Superior temporal gyrus (tissue), 1 donor: ENCODE results near the gene CCL25.
"Not testable (repeated sequence)": the region's sequence is repeated elsewhere in the genome, so short reads cannot be mapped to it uniquely, and the experiment has no call there.

Source experiments
- DNase-seq: peaks from one replicate; pipeline ENCODE4 v3.0.0-alpha.2; 2016; ENCODE audit errors: extremely low spot score

Gene CCL25

DNA sequence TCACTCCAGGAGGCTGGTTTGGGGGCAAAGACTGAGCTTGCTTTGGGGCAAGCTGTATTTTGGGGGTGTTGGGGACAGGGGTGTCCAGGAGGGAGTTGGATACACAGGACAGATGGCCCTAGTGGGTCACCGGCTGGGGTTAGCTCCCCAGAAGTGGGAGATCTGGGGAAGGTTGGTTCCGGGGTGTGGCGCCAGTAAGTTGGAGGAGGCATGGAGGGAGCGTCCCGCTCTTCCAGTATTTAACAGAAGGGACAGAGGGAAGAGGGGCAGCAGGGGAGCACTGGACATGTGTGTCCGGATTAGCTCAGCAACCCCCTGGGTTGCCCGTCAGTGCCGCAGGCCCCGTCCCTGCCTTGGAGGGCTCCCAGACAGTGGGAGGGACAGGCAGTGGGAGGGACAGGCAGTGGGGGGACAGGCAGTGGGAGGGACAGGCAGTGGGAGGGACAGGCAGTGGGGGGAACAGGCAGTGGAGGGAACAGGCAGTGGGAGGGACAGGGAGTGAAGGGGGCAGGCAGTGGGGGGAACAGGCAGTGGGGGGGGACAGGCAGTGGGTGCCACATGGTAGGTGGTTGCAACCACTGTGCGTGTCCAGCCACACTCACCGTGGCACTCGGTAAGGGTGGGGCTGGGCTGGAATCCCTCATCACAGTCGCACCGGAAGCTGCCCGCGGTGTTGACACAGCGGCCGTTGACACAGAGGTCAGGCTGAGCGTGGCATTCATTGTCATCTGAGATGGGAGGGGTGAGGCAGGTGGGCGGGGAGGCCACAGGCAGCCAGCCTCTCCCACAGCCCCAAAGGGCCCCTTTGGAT is 33.2 kb downstream of the CCL25 start:
- DNase-seq, result no peak

DNA sequence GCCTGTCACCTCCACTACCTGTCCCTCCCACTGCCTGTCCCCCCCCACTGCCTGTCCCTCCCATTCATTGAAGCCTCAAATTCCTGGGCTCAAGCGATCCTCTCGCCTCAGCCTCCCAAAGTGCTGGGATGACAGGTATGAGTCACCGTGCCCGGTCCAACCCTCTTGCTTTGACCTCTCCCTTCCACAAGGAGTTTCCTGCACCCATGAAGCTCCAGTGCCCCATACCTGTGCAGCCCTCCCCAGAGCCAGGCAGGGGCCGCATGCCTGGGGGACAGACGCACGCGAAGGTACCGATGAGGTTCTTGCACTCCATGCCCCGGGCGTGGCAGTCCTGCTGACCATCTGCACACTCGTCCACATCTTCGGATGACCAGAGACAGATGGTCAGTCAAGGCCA is 34.3 kb downstream of the CCL25 start:
- DNase-seq, result no peak

DNA sequence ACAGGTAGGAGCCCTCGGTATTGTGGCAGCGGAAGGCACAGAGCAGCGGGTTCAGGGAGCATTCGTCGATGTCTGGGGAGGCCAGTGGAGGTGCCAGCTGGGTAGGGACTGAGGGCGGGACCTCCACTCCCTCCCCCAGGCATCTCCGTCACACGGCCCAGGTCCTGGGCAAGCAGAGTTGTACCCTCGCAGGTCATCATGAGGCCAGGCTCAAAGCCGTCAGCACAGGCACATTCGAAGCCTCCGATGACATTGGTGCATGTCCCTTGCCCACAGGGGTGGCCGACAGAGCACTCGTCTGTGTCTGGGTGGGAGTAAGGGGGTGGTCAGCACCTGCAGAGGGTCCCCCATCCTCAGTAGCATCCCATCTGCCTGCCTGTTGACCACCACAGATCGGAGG is 35.3 kb downstream of the CCL25 start:
- DNase-seq, result no peak

DNA sequence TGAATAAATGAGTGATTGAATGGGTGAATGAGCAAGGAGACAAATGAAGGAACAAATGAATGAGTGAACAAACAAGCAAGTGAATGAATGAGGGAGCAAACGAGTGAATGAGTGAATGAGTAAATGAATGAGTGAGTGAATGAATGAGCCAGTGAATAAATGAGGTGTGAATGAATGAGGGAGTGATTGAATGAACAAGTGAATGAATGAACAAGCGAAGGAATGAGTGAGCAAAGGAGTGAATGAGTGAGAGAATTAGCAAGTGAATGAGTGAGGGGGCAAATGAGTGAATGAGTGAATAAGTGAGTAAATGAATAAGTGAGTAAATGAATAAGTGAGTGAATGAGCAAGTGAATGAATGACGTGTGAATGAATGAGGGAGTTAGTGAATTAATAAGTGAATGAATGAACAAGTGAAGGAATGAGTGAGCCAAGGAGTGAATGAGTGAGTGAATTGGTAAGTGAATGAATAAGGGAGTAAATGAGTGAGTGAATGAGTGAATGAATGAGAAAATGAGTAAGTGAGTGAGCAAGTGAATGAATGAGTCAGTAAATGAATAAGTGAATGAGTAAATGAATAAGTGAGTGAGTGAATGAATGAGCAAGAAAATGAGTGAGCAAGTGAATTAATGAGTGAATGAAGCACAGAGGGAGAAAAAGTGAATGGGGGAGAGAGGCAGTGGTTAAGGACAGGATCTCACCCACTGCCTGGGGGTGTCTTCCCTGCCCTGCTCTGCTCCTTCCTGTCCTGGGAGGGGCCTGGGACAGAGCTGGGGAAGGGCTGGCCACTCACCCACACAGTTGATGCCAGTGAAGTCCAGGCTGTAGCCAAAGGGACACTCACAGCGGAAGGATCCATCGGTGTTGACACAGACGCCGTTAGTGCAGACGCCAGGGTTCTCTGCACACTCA is 36.4 kb downstream of the CCL25 start:
- no peak for DNase-seq

DNA sequence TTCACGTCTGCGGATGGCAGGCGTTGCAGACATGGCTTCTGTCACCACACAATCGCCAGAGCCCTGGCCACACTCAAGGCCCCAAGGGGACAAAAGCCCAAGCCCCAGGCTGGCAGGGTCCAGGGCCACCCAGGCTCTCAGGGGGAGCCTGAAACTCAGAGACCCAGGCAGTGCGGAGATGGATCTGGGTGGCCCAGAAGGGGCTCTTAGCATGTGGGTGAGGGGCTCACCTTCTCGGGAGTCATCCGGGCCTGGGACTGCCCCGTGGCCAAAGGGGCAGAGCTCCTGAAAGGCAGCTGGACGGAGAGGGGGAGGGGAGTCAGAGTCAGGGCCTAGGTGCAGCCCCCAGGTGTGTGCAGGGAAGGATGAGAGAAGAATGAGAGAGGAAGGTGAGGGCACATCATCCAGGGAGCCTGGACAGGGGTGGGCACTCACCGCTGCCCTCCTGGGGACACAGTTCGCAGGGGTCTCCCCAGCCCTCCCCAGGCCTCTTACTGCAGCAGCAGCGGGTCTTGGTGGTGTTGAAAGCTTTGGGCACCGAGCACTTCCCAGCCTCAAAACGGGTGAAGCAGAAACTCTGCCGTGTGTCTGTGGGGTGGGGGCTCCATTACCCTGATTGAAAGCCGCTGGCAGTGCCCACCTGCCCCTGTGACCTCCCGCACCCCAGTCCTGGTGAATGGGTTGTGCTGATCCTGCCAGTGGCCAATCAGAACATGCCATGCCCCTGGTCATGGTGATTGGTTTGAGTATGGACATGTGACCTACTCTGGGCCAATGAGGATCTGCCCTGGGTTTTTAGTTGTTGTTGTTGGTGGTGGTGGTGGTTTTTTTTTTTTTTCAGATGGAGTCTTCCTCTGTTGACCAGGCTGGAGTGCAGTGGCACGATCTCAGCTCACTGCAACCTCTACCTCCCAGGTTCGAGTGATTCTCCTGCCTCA is 37.4 kb downstream of the CCL25 start:
- DNase-seq, result no peak

DNA sequence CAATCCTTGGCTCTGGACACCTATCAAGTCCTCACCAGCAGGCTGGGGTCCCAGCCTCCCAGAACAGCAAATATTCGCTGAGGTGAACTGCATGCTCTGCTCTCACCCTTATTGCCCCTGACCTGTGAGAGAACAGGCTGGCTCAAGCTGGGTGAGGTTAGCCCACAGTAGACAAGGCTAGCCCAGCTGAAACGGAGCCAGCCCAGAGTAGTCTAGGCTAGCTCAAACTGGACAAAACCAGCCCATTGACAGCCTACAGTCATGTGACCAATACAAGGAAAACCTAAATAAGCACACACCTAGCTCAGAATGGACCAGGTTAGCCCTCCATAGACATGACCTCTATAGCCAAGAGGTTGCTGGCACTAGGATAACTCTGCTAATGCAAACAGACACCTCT is 38.4 kb downstream of the CCL25 start:
- no peak for DNase-seq

DNA sequence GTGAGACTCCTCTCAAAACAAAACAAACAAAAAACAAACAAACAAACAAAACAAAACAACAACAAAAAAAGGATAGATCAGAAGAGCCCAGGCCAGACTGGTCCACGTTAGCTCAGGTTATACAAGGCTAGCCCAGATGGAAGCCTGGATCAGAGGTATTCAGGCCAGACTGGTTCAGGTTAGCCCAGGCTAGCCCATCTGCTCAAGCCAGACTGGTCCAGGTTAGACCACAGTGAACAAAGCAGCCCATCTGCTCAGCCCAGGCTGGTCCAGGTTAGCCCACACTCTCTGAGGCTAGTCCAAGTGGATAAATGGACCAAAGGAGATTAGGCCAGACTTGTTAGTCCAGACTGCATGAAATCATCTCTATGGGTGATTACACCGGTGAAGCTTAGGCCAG is 41.2 kb downstream of the CCL25 start:
- DNase-seq, result no peak

DNA sequence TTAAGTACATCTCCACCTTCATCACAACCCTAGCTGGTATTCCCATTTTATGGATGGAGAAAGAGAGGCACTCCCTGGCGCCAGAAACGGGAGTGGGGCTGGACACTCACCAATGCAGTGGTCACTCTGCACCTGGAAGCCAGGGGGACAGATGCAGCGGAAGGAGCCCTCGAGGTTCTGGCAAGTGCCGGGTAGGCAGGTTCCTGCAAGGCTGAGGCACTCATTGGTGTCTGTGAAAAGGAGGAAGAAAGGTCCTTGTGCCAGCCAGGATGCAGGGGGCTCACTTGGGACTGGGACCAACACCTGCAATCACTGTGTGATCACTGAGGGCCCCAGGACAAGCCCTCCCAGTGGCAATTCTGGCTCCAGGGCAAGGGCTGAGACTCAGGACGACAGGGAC is 41.8 kb downstream of the CCL25 start:
- no peak for DNase-seq

DNA sequence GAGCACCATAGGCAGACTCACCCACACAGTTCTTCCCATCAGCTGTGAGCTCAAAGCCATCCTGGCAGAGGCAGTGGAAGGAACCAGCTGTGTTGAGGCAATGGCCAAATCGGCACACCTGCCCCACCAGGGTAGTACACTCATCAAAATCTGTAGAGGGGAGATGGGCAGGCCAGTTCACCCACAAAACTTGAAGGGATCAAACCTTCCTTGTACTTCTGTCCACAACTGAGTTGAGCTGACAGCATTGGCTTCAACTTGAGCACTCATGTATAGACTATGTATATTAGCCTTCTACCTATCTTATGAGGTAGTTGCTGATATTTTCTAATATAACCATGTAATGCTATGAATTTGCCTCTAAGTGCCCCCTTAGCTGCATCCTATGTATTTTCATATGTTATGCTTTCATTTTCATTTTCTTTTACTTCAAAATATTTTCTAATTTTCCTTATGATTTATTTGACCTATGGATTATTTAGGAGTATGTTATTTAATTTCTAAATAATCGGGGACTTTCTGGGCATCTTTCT is 42.9 kb downstream of the CCL25 start:
- DNase-seq, result no peak

DNA sequence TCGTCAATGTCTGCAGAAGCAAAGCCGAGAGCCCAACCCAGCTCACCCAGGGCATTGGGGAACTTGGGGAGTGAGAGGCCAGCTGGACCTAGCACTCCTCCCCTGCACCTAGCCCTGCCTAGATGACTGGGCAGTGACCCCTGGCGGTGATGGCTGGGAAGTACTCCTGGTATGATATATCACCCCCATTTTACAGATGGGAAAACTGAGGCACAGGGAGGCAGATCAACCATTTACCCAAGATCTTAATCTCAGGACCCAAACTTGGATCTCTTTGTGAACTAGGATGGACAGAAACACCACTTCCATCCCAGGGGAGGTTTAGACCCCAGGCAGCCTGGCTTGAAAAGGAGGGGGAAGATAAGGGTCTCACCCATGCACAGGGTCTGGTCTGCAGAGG is 43.5 kb downstream of the CCL25 start:
- no peak for DNase-seq

DNA sequence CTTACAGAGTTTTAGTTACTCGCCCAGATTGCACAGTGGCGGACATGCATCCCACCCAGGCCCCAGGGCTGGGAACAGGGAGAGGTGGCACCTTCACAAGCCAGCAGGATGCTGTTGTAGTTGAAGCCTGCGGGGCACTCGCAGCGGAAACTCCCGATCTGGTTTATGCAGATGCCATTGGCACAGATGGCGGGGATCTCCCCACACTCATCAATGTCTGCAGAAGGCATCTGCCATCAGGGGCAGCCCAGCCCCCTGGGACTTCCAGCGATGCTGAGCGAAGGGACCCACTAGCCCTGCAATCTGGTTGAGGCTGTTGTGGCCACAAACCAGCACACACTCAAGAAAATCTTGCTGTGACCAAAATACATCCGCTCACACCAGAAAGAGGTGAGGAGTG is 44.6 kb downstream of the CCL25 start:
- DNase-seq, result no peak

DNA sequence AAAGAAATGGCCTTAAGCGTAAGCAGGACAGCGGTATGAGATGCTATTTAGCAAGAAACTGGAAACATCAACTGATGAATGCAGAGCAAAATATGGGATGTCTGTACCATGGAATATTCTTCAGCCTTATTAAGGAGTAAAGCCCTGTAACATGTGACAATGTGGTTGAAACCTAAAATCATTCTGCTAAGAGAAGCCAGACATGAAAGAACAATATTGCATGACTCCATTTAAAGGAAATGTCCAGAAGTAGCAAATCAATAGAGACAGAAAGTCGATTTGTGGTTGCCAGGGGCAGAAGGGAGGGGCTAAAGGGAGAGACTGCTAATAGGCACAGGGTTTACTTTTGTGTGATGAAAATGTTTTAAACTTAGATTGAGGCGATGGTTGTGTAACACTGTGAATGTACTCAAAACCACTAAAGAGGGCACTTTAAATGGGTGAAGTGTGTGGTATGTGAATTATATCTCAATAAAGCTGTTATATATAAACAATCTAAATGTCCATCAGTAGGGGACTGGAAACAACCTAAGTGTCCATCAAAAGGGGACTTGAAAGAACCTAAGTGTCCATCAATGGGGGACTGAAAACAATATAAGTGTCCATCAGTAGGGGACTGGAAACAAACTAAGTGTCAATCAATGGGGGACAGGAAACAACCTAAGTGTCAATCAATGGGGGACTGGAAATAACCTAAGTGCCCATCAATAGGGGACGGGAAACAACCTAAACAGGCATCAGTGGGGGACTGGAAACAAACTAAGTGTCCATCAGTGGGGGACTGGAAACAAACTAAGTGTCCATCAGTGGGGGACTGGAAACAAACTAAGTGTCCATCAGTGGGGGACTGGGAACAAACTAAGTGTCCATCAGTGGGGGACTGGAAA is 45.4 kb downstream of the CCL25 start:
- DNase-seq, result no peak

DNA sequence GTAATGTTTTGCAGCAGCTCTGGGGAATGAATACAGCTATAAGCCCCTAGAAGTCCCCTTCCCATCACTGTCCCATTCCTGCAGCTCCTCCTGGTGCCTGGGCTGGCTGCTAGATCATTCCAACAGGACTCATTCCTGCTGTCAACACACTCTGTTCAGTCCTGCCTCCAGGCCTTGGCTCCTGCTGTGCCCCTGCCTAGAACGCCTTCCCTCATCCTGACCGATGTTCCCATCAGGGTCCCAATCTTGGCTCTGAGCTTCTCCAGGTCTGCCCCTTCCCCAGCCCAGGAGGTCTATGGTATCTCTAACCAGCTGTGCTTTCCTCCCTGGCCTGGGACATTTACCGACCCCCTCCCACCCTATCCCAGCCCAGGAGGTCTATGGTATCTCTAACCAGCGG is 48.8 kb downstream of the CCL25 start:
- DNase-seq, result no peak

DNA sequence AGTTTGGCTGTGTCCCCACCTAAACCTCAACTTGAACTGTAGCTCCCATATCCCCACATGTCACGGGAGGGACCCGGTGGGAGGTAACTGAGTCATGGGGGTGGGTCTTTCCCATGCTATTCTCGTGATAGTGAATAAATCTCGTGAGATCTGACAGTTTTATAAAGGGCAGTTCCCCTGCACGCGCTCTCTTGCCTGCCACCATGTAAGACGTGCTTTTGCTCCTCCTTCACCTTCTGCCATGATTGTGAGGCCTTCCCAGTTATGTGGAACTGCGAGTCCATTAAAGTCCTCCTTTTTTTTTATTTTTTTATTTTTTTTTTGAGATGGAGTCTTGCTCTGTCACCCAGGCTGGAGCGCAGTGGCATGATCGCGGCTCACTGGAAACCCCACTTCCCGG is 49.4 kb downstream of the CCL25 start:
- DNase-seq, result not testable (repeated sequence)

DNA sequence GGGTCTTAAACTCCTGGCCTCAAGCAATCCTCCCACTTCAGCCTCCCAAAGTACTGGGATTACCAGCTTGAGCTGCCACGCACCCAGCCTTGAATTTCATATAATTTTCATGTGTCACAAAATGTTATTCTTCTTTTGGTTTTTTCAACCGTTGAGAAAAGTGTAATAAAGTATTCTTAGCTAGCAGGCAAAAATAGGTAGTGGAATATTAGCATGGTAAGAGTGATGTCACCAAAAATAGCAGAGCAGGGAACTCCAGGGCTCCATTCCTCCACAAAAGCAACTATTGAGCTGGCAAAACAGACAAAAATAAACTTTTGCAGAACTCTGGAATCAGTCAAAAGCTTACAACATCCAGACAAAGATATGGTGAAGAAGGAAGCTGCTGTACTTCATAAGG is 52.9 kb downstream of the CCL25 start:
- no peak for DNase-seq

DNA sequence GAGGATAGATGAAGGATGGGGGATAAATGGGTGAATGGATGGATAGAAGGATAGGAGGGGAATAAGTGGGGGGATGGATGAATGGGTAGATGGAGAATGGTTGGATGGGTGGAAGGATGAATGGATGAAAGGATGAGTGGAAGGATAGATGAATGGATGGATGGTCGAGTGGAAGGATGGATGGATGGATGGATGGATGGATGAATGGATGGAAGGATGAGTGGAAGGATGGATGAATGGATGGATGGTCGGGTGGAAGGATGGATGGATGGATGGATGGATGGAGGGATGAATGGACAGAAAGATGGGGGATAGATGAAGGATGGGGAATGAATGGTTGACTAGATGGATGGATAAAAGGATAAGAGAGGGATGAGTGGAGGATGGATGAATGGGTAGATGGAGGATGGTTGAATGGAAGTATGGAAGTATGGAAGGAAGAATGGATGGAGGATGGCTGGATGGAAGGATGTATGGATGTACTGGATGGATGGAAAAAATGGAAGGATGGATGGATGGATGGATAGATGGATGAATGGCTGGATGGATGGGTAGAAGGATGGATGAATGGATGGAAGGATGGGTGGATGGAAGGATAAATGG is 54.8 kb downstream of the CCL25 start:
- no peak for DNase-seq

DNA sequence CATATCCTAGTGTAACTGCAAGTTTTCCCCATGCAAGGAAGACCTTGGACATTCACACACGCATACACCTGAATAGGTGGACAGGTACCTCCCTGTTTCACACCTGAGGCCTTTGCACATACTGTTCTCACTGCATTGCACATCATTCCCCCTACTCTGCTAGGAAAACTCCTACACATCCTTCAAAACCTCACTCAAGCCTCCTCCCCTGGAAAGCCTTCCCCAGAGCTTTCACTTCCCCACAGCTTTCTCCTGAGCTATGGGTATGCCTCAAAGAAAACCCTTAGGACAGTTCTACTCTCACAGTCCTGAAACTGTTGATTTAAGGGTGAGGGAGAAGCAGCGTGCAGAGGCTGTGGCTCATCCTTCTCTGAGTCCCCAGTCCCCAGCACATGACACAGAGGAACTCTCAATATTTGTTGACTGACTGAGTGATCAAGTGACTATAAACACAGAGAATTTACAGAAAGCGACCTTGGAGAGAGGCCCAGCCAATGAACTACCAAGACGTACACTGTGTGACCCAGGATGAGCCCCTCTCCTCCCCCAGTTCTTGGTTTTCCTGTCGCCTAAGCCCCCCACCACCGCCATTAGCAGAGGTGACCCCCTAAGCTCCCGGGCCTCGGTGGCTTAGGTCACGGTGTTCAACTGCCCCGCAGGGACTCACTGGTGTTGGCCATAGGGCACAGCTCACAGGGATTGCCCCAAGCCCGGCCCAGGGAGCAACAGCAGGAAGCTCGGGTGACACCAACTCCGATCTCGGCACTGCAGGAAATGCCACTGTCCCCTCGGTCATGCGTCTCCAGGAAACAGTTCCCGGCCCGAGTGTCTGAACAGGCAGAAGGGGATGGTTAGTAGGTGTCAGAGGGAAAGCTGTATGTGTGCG is 56.2 kb downstream of the CCL25 start:
- DNase-seq, result no peak

DNA sequence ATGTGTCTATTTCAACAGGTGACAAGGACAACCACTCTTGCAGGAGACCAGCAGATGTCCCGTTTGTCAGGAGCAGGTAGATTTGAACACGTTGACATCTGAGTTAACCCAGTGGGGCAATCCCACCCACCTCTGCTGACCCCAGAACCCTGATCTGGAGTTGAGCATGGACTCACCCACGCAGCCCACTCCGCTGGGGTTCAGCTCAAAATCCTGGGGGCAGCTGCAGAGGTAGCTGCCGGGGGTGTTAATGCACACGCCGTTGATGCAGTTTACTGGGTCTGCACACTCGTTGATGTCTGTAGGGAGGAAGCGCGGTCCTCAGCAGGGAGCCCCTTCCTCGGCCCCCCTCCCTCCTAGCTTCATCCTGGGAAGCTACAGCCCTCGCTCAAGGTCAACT is 56.9 kb downstream of the CCL25 start:
- DNase-seq, result no peak
